GM21390 (cell line): ENCODE measurements around the gene ERICH3.

Experiments
- ATAC-seq: cut with Tn5 transposase; IDR thresholded peaks from one replicate; pipeline ENCODE4 v1.9.1; 2021; ENCODE audit not compliant: unreplicated experiment

The ERICH3 gene

DNA sequence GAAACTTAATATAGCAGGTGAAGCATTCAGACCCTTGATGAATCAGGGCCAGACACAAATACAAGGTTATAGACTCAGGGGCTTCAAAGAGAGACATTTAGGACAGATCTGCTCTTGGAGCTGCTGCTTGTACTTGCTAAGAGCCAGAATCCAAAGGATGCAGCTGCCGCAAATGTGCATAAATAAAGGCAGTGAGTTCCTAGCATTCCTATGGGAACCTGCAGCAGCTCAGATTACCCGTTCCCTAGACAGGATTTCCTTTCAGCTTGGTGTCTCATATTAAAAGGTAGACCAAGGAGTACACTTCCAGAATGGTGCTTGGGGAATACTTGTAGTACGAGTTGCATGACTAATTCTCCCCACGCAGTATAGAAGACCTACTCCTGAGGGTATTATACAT lies 151.4 kb downstream of the ERICH3 start:
- no peak for ATAC-seq
